PC-9 (cell line): ENCODE results near the gene CCNO.

Source experiments
- EZH2 ChIP-seq: fragments of 200-600 bp; sonication (generic); IDR thresholded peaks from 2 replicates; pipeline ENCODE4 v1.8.0; 2017; ENCODE audit warnings: antibody characterized with exemption, low read depth
- TF ChIP-seq, protein P1 (sequence below): fragments of 200-600 bp; sonication (generic); conservative IDR thresholded peaks from 2 replicates; pipeline ENCODE4 v1.6.1; 2017; ENCODE audit warnings: mixed run types, antibody characterized with exemption, mild to moderate bottlenecking, moderate library complexity

DNA sequence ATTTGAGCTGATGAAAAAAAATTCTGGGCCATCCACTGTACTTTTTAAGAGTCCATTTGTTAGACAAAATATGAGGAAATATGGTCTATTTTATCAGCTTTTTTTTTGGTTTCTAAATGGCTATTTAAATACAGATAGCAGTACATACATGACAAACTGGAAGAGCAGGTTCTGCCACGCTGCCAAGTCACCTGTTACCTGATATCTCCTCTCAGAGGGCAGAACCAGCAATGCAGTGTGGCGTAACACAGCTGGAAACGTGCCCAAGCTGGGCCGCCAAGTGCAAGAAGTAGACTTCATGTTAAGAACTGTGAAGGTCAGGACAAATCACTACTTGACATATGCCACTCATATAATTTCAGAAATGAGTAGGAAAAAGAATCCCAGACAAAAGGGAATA lies 14.4 kb downstream of the CCNO start:
- TF ChIP-seq, protein P1, sequence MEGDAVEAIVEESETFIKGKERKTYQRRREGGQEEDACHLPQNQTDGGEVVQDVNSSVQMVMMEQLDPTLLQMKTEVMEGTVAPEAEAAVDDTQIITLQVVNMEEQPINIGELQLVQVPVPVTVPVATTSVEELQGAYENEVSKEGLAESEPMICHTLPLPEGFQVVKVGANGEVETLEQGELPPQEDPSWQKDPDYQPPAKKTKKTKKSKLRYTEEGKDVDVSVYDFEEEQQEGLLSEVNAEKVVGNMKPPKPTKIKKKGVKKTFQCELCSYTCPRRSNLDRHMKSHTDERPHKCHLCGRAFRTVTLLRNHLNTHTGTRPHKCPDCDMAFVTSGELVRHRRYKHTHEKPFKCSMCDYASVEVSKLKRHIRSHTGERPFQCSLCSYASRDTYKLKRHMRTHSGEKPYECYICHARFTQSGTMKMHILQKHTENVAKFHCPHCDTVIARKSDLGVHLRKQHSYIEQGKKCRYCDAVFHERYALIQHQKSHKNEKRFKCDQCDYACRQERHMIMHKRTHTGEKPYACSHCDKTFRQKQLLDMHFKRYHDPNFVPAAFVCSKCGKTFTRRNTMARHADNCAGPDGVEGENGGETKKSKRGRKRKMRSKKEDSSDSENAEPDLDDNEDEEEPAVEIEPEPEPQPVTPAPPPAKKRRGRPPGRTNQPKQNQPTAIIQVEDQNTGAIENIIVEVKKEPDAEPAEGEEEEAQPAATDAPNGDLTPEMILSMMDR: no peak
- TF ChIP-seq EZH2: no peak
